ENCODE results near the gene PEA15.

The PEA15 gene

DNA sequence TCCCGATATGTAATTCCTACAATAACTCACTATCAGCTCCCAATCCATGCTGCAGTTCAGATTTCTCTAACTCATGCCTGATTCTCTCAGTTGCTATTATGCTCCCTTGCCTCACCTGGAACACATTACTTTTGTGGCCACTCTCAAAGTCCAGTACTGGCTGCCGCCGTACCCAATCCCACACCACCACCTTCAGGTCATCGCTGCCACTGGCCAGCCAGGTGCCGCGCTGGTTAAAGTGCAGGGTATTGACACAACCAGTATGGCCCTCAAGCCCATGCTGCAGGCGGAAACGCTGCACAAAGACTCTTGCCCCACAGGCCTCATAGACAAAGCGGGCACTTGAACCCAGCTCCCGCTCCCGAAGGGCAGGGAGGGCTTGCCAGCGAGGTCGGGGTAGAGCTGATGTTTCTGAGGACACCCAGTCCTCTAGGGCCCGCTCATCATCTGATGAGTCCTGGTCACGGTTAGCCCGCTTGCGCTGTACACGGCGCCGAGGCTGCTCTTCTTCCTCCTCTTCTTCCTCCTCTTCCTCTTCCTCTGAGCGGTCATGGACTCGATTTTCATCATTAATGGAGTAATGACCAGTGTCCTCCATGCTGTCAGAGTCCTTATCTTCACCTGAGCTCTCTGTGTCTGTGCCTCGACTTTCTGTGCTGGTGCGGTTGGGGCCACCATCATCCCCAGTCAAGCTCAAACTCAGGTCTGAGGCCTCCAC lies 34.6 kb downstream of the PEA15 start:
- DNase-seq (ENCODE audit: low spot score): no peak

DNA sequence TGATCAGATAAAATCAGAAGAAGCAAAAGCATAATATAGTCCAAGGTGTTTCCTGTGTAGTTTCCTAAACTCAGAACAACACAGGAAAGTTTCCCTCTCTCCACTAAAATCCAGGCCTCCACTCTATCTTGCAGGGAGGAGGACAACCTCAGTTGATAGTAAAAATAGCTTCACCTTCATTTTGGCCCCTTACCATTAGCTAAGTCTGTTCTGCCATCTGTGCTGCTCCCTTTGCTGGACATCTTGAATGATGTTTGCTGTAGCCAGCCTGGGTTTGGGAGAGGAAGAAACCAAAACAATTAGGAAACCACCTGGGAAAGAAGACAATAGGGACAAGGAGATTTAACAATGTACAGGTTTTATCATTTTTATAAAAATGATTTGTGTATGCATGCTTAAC lies 38.6 kb downstream of the PEA15 start:
- DNase-seq (ENCODE audit: low spot score): no peak

DNA sequence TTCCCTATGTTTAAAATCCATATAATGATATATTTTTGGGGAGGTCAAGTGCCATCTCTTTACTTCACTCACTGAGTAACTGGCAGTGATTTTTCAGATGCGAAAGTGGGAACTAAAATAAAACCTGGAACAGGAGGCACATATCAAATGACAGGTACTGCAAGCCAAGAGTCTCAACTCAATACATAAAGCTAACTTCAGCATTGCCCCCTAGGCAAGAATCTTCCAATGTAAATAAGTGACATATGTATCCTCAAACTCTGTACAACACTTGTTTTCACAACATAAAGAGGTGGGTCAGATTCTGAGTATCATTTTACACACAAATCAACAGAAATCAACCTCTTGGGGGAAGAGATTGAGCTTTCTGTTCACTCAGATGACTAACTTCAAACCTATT lies 39.0 kb downstream of the PEA15 start:
- no peak for DNase-seq (ENCODE audit: low spot score)

DNA sequence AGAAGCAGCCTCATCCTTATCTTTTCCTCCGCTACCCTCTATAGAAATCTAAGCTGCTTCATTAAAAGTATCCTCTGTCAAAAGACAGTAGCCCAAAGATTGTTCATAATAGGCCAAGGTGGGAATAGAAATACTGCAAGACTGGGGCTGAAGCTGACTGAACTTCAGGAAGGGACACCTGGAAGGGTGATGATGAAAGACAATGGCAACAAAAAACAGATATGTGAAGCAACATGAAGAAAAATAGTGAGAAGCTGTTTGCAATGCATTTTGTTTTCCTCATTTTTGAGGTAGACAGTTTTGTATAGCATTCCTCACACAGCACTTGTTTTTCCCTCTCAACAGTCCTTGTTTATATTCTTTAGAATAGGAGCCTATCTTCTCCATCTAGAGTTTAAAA lies 40.2 kb downstream of the PEA15 start:
- no peak for DNase-seq (ENCODE audit: low spot score)

DNA sequence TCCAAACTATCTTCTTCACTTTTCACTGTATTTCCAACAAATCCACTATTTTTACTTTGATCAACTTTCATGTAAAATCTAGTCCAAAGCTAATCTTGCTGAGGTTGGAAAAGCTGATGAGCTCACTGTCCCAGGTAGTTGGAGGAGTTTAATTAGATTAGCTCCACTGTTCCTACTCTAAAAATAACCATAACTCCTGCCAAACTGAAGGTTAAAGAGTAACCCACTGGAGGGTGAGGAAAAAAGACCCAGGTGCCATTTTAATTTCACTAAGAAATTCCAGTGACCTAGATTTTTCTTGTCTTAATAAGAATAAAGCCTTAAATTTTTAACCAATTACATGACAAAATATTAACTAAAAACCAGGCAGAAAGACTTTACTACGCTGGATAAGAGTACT lies 41.9 kb downstream of the PEA15 start:
- no peak for DNase-seq (ENCODE audit: low spot score)

DNA sequence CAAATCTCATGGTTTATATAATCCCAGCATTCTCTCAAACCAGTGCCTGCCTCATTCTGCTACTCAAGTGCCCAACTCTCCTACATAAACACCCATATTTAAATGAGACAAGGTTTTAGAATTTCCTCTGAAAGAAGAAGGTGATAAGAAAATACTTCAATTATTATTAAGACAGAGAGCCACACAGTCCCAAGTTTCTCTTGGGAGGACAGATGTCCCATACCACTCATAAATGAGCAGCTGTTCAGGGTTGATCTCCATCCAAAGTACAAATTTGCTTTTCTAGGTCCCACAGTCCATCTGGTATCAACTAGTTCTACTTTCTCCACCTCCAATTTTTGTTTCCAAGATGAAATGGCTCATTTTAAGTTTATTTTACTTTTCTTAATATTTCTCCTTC lies 45.8 kb downstream of the PEA15 start:
- no peak for DNase-seq (ENCODE audit: low spot score)

DNA sequence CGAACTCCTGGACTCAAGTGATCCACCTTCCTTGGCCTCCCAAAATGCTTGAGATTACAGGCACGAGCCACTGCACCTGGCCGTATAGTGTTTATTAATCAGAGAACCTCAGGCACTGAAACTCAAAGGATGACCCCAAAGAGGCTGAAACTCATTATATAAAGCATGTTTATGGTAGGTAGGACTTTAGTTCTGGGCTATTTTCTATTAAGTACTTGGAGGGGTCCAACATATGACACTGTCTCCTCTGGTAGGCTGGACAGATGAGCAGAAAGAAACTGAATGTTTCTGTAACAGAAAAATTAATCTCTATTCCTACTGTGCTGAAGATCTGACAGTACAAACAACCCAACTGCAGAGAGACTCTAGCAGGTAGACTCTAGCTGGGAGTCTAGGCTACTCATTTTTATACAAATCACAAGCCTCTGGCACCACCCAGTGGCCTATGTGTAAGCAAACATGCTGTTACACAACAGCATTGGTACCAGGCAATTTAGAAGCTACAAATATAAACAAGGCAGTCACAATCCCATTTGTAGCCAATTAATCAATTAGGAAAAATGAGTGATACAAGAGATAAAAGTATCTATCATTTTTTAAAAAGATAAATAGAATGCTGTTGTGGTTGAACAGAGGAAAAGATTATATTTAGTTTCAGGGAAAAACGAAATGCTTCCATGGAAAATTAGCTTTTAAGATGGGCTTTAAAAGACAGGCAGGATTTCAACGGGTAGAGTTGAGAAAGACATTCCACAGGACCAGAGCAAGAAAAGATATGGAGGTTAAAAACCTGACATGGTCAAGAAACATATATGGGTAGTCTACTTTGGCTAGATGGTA lies 46.7 kb downstream of the PEA15 start:
- peak; percentile 55 for DNase-seq (ENCODE audit: low spot score)

DNA sequence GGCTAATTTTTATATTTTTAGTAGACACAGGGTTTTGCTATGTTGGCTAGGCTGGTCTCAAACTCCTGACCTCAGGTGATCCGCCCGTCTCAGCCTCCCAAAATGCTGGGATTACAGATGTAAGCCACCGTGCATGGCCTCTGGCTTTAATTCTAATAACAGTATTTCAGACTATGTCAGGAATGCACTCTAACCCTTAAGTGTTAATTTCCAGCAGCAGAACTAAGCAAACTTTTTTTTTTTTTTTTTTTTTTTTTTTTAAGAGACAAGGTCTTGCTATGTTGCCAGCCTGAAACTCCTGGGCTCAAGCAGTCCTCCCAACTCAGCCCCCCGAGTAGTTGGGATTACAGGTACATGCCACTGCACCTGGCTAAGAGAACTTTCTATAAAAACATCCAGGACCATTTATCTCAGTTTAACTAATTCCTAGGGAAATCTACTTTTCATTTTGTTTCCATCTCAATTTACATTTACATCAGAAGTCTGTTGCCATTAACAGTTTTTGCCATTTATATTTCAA lies 50.7 kb downstream of the PEA15 start:
- DNase-seq (ENCODE audit: low spot score): no peak

DNA sequence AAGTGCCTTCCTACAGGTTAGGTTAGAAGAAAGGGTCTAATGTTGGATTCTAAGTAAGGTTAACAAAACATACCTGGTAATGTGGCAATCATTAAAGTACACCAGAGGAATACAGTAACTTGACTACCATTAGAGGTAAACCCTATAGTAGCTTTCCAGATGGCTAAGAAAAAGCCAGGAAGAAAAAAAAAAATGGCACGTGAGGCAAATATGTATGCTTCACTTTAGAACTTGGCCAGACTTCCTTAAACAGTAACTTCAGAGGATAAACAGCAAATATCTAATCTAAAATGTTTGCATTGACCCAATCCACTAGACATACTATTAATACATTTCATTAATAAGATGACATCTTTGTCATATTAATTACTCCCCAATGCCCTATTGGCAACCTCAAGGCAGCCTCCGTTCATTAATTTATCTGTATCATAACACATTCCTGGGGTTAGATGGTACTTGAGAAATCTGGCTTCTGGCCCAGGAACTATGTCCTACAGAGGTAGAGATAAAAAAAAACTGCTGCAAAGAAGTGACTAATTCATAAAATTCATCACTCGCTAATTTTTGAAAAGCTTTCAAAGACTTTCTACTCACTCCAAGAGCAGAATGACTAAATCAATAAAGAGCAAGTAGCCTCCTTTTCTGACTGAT lies 51.3 kb downstream of the PEA15 start:
- DNase-seq (ENCODE audit: low spot score): no peak

DNA sequence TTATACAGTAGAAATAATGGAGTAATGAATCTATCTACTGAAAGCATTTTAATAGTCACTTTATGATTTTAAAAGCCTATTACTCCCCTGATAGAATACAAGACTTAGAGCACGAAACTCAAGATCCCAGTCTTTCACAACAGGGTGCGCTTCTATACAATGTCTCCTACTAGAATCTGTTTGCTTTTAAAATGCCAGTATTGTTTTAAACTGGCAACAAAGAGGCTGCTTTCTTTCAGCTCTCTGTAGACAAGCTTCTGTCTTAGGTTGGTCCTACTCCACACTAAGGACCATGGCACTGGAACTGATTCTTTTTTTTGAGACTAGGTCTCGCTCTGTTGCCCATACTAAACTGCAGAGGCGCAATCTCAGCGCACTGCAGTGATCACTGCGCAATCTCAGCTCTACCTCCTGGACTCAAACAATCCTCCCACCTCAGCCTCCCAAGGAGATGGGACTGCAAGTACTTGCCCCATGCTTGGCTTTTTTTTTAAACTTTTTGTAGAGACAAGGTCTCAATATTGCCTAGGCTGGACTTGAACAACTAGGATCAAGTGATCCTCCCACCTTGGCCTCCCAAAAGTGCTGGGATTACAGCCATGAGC lies 52.3 kb downstream of the PEA15 start:
- no peak for DNase-seq (ENCODE audit: low spot score)

DNA sequence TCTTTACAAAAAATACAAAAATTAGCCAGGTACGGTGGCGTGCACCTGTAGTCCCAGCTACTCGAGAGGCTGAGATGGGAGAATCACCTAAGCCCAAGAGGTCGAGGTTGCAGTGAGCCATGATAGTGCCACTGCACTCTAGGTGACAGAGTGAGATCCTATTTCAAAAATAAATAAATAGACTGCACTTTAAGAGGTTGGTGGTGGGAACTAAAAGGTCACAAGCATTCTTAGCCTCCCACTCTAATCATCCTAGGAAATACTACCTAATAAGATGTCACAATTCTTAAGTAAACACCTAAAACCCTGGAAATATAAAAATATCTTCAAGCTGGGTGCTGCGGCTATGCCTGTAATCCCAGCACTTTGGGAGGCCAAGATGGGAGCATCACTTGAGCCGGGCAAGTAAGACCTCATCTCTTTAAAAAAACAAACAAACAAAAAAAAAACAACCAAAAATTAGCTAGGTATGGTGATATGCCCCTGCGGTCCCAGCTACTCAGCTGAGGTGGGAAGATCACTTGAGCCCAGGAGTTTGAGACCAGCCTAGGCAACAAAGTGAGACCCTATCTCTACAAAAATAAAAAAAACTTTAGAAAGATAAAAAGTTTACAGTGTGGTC lies 53.1 kb downstream of the PEA15 start:
- DNase-seq (ENCODE audit: low spot score): no peak

DNA sequence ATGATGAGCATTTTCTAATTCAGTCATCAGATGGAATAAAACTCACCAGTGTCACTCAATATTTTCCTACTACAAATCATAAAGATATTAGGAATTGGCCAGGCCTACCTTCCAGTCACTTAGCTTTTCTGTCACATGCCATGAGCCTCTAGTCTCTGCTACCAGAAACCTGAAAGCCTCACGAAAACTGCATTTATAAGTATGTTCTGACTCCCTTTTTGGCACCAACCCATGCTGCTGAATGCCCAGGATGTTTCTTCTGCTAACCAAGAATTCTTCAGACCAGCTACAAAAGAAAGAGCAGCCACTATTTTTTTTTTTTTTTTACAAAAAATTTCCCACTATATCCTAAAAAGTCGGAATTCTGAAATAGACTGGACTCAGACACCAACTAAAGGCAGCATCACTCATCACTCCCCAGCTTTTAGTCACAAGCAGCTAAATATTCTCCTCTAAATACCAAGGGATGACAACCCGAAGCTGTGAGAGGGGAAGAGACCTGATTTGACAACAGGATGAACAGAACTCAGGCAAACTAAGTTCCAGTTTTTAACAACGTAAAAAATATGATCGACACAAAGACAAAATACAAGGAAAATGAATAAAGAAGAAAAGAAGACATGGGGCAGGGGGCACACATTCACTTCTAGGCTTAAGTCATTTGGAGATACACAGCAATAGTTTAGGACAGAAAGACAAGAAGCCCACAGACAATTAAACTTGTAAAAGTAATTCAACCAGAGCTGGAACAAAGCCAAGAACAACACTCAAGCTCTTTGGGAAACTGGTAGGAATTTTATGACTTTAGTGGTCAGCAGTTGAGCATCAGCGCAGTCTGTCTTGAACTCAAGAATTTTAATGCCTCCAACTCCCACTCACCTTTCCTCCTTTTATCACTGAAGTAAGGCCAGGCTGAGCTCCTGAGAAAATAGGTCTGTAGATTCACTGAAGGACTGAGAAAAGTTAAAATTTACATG lies 55.5 kb downstream of the PEA15 start:
- DNase-seq (ENCODE audit: low spot score): peak; percentile 54

DNA sequence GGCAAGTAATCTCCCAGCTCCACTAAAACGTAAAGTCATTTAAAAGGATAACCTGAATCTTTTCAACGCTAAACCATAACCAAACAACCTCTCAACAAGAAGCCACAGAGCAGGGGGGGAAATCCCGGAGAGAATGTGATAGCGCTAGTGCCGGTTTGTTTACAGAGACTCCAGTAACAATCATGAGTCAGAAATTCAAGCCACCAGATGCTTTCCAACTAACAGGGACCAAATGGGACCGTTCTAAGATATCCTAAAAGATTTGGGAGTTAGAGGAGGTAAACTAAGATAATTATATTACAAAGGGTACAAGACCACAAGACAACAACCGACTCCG lies 56.3 kb downstream of the PEA15 start:
- DNase-seq (ENCODE audit: low spot score): peak; percentile 48

DNA sequence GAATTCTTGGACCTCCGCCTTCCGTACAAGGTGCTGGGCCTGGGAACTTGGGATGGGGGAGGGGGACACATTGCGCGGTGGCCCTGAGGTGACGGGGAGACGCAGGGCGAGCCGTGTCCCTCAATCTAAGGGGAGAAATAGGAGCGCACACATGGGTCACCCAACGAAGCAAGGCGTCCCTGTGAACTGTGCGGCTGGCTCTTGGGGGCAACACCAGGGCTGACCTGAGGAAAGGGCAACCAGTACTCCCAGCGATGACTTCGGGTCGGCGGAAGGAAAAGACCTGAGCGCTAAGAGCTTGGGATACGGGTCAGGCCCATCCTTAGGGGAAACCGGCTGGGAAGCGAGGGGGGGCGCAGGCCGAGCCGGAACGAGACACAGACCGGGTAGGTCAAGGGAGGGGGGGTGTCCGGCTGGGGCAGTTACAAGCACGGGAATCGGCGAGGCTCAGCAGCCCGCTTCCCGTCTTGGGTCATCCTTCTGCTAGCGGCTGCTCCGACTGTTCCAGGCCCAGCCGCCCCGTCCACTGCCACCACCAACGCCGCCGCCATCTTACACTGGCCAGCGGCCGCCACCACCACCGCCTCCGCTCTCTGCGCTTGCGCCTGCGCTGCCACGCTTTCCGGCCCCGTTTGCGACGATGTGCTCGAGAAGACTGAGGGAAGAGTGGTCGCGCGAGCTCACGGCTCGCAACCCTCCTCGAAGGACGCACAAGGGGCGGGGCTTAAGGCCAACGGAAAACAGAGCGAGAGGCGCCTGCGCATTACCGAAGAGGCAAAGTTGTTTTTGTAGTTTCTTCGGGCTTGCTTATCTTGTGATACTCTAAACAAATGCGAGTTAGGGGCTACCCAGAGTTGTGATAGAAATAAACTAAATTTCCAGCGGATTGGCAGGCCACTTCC lies 57.0 kb downstream of the PEA15 start, which contains the start of gene DCAF8:
Gene DCAF8, minus strand, starts transcription at position 657 of the 902 bp plus-strand sequence. CDS start 18,541 bp downstream, outside the sequence.
- peak; percentile 95 for DNase-seq (ENCODE audit: low spot score)

DNA sequence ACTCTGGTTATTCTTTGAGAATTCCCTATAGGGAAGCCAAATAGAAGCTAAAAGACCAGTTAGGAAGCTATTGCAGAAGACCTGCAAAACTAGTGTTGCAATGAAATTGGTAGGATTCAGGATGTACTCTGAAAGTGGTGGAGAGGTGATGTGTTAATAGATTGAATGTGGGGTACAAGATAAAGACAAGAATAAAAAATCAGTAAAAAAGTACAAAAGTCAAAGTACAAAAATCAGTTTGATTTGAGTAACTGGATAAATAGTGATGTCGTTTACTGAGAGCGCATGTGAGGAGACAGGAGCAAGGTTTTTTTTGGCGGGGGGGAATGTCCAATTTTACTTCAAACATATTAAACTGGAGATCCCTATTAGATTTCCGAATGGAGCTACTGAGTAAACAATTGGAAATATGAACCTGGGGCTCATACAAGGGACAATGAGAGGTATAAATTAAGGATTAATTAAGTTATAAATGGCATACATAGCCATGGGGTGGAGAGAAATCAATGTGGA lies 59.7 kb downstream of the PEA15 start:
- DNase-seq (ENCODE audit: low spot score): no peak

Data from kidney capillary endothelial cell (primary cell).